Neural cell (in vitro differentiated cells): Measurements from ENCODE around the gene CKM. TPM values are rescaled to one million over a fixed set of nuclear protein-coding genes. Genes with fewer than 3 reads are reported as not detected.

ENCODE experiments used
- H2AFZ ChIP-seq: fragments of 200-600, 300-800 bp; sonication (generic), shearing (Covaris generic); 2 replicates; pipeline ENCODE4 v1.6.0; 2014; ENCODE audit warnings: low read depth, mild to moderate bottlenecking, antibody characterized with exemption, low read length, moderate library complexity
- H3F3A ChIP-seq: fragments of 200-600 bp; shearing (Covaris generic); 2 replicates; pipeline ENCODE4 v1.6.1; 2016; ENCODE audit warnings: mild to moderate bottlenecking, moderate library complexity, mixed read lengths, antibody characterized with exemption, low read length; ENCODE audit not compliant: insufficient read depth, poor library complexity, severe bottlenecking
- H3K27ac ChIP-seq: fragments of 200-600, 300-800 bp; sonication (generic), shearing (Covaris generic); 2 replicates; pipeline ENCODE4 v1.5.1; 2014; ENCODE audit warnings: mild to moderate bottlenecking, low read length, moderate library complexity
- H3K27me3 ChIP-seq: fragments of 300-800, 200-600 bp; sonication (generic), shearing (Covaris generic); 2 replicates; pipeline ENCODE4 v1.6.0; 2014; ENCODE audit warnings: mild to moderate bottlenecking, low read depth, low read length, moderate library complexity; ENCODE audit not compliant: insufficient read depth
- H3K36me3 ChIP-seq: fragments of 300-800, 200-600 bp; sonication (generic), shearing (Covaris generic); 2 replicates; pipeline ENCODE4 v1.5.1; 2014; ENCODE audit warnings: mild to moderate bottlenecking, antibody characterized with exemption, low read length, moderate library complexity; ENCODE audit not compliant: insufficient read depth
- H3K4me2 ChIP-seq: fragments of 300-800, 200-600 bp; sonication (generic), shearing (Covaris generic); 2 replicates; pipeline ENCODE4 v1.6.0; 2014; ENCODE audit warnings: mild to moderate bottlenecking, low read length
- H3K4me3 ChIP-seq: fragments of 300-800, 200-600 bp; sonication (generic), shearing (Covaris generic); 2 replicates; pipeline ENCODE4 v1.5.1; 2014; ENCODE audit warnings: mild to moderate bottlenecking, low read length, moderate library complexity
- H3K79me2 ChIP-seq: fragments of 200-600 bp; shearing (Covaris generic); replicated peaks from 2 replicates; pipeline ENCODE4 v1.6.0; 2014; ENCODE audit warnings: mild to moderate bottlenecking, low read length, moderate library complexity; ENCODE audit not compliant: insufficient read depth
- H3K9ac ChIP-seq: fragments of 300-800, 200-600 bp; sonication (generic), shearing (Covaris generic); 2 replicates; pipeline ENCODE4 v1.6.1; 2016; ENCODE audit warnings: mild to moderate bottlenecking, low read length, mixed read lengths
- H3K9me2 ChIP-seq: fragments of 200-600 bp; shearing (Covaris generic); 2 replicates; pipeline ENCODE4 v1.6.1; 2016; ENCODE audit warnings: mild to moderate bottlenecking, low read length, mixed read lengths; ENCODE audit not compliant: insufficient read depth
- H3K9me3 ChIP-seq: fragments of 200-600, 300-800 bp; sonication (generic), shearing (Covaris generic); 2 replicates; pipeline ENCODE4 v1.6.1; 2016; ENCODE audit warnings: mild to moderate bottlenecking, mixed run types, low read length, moderate library complexity, mixed read lengths
- H4K20me1 ChIP-seq: fragments of 200-600 bp; shearing (Covaris generic); 2 replicates; pipeline ENCODE4 v1.6.1; 2016; ENCODE audit warnings: mild to moderate bottlenecking, mixed run types; ENCODE audit not compliant: insufficient read depth
- EP300 ChIP-seq: fragments of 450-650 bp; conservative IDR thresholded peaks from 2 replicates; pipeline ENCODE4 v1.6.1; 2014; ENCODE audit warnings: antibody characterized with exemption, mild to moderate bottlenecking, moderate library complexity; ENCODE audit not compliant: poor library complexity, severe bottlenecking
- EZH2 ChIP-seq: fragments of 200-600, 300-800 bp; shearing (Covaris generic), sonication (generic); IDR thresholded peaks from 2 replicates; pipeline ENCODE4 v1.6.1; 2014; ENCODE audit warnings: antibody characterized with exemption, low read length, borderline replicate concordance, mild to moderate bottlenecking; ENCODE audit not compliant: insufficient read depth, poor library complexity, severe bottlenecking
- MXI1 ChIP-seq: fragments of 450-650 bp; conservative IDR thresholded peaks from 2 replicates; pipeline ENCODE4 v1.6.1; 2014; ENCODE audit warnings: antibody characterized with exemption, mild to moderate bottlenecking; ENCODE audit not compliant: poor library complexity, severe bottlenecking
- POLR2AphosphoS5 ChIP-seq: IDR thresholded peaks from 2 replicates; pipeline ENCODE4 v1.6.1; 2012
- RAD21 ChIP-seq: fragments of 450-650 bp; conservative IDR thresholded peaks from 2 replicates; pipeline ENCODE4 v1.6.1; 2014; ENCODE audit warnings: antibody characterized with exemption, mild to moderate bottlenecking, moderate library complexity
- SMC3 ChIP-seq: fragments of 450-650 bp; conservative IDR thresholded peaks from 2 replicates; pipeline ENCODE4 v1.6.1; 2014; ENCODE audit warnings: antibody characterized with exemption, mild to moderate bottlenecking, moderate library complexity; ENCODE audit not compliant: poor library complexity
- TAF1 ChIP-seq: IDR thresholded peaks from 2 replicates; pipeline ENCODE4 v1.6.1; 2012; ENCODE audit warnings: low read depth
- polyA plus RNA-seq: library from polyadenylated mRNA; depleted of rRNA; stranded (reverse); fragments of >200 nt; gene quantifications from 2 replicates; pipeline ENCODE4 v1.2.3, GENCODE V29; 2014
- TF ChIP-seq, protein P1 (sequence below): fragments of 450-650 bp; IDR thresholded peaks from 2 replicates; pipeline ENCODE4 v1.5.1; 2014; ENCODE audit warnings: antibody characterized with exemption, mild to moderate bottlenecking, moderate library complexity; ENCODE audit not compliant: poor library complexity, severe bottlenecking
- TF ChIP-seq, protein P2 (sequence below): IDR thresholded peaks from 2 replicates; pipeline ENCODE4 v1.6.1; 2012; ENCODE audit warnings: borderline replicate concordance

The CKM gene
- polyA plus RNA-seq, 1 donor from 2014 or later = 0.14 TPM

DNA sequence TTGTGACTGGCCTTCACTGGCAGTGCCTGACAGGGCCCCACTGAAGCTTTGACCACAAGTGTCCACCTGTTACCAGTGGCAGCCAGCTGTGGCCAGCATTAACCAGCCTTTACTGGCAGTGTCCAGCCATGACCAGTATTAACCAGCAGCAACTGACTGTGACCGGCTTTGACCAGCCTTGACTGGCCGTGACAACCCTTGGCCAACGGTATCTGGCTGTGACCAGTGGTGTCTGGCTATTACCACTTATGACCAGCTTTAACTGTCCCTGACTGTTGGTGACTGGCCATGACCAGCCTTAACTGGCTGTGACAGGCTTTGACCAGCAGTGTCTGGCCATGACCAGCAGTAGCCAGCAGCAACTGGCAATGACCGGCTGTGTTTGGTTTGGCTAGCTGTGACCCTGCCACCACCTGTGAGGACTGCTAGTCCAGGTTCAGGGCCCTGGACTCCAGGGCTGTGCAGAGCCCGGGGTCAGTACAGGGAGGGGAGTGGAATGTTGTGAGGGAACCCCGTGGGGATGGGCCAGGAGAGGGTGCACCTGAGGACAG is 32.2 kb downstream of the CKM start:
- H3K9me3 ChIP-seq = no peaks in the 10 kb centered on the region
- H2AFZ ChIP-seq = no peak overlapping the region
- H3K27me3 ChIP-seq = no peaks in the 10 kb centered on the region
- no peak overlapping the region for H3K4me3 ChIP-seq
- H3K36me3 ChIP-seq = peaks cover 13% of the 10 kb centered on the region
- H4K20me1 ChIP-seq = no peaks in the 10 kb centered on the region
- no peak overlapping the region for H3K9ac ChIP-seq
- no peaks in the 10 kb centered on the region for H3K9me2 ChIP-seq
- no peaks in the 10 kb centered on the region for H3F3A ChIP-seq
- H3K79me2 ChIP-seq = no peaks in the 10 kb centered on the region
- H3K4me2 ChIP-seq = no peak overlapping the region
- no peak overlapping the region for H3K27ac ChIP-seq
- TF ChIP-seq, protein P1, sequence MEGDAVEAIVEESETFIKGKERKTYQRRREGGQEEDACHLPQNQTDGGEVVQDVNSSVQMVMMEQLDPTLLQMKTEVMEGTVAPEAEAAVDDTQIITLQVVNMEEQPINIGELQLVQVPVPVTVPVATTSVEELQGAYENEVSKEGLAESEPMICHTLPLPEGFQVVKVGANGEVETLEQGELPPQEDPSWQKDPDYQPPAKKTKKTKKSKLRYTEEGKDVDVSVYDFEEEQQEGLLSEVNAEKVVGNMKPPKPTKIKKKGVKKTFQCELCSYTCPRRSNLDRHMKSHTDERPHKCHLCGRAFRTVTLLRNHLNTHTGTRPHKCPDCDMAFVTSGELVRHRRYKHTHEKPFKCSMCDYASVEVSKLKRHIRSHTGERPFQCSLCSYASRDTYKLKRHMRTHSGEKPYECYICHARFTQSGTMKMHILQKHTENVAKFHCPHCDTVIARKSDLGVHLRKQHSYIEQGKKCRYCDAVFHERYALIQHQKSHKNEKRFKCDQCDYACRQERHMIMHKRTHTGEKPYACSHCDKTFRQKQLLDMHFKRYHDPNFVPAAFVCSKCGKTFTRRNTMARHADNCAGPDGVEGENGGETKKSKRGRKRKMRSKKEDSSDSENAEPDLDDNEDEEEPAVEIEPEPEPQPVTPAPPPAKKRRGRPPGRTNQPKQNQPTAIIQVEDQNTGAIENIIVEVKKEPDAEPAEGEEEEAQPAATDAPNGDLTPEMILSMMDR = no peak
- no peak for TF ChIP-seq EZH2

DNA sequence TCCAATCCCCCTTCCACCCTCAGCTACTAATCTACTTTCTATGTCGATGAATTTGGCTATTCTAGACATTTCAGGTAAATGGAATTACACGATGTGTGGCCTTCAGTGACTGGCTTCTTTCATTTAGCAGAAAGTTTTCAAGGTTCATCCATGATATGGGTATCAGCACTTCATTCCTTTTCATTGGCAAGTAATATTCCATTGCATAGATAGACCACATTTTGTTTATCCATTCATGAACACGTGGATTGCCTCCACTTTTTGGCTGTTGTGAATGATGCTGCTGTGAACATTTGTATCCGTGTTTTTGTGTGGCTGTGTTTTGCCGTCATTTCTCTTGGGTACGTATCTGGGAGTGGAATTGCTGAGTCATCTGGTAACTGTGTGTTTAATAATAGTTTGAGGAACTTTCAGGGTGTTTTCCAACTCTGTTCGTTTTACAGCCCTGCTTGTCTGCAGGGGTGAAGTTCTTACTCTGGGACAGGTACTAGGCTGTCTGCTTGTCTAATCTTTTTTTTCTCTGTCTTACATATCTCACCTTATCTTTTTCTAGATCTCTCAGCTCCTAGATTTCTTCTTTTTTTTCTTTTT is 39.1 kb downstream of the CKM start:
- Histone ChIP-seq H3K4me3 (no peak overlapping the region), H3K27ac (no peak overlapping the region), H2AFZ (no peak overlapping the region), H3K4me2 (no peak overlapping the region), H3F3A (no peaks in the 10 kb centered on the region), H4K20me1 (no peaks in the 10 kb centered on the region), H3K9ac (no peak overlapping the region), H3K9me2 (no peaks in the 10 kb centered on the region), H3K9me3 (no peaks in the 10 kb centered on the region), H3K79me2 (no peaks in the 10 kb centered on the region), H3K36me3 (peaks cover 6% of the 10 kb centered on the region), H3K27me3 (no peaks in the 10 kb centered on the region)
- TF ChIP-seq EZH2 = no peak
- no peak for TF ChIP-seq MXI1
- TF ChIP-seq EP300 = no peak
- TF ChIP-seq SMC3 = no peak
- TF ChIP-seq RAD21 = no peak
- no peak for TF ChIP-seq POLR2AphosphoS5
- TF ChIP-seq, protein P1 = no peak
- TF ChIP-seq, protein P2, sequence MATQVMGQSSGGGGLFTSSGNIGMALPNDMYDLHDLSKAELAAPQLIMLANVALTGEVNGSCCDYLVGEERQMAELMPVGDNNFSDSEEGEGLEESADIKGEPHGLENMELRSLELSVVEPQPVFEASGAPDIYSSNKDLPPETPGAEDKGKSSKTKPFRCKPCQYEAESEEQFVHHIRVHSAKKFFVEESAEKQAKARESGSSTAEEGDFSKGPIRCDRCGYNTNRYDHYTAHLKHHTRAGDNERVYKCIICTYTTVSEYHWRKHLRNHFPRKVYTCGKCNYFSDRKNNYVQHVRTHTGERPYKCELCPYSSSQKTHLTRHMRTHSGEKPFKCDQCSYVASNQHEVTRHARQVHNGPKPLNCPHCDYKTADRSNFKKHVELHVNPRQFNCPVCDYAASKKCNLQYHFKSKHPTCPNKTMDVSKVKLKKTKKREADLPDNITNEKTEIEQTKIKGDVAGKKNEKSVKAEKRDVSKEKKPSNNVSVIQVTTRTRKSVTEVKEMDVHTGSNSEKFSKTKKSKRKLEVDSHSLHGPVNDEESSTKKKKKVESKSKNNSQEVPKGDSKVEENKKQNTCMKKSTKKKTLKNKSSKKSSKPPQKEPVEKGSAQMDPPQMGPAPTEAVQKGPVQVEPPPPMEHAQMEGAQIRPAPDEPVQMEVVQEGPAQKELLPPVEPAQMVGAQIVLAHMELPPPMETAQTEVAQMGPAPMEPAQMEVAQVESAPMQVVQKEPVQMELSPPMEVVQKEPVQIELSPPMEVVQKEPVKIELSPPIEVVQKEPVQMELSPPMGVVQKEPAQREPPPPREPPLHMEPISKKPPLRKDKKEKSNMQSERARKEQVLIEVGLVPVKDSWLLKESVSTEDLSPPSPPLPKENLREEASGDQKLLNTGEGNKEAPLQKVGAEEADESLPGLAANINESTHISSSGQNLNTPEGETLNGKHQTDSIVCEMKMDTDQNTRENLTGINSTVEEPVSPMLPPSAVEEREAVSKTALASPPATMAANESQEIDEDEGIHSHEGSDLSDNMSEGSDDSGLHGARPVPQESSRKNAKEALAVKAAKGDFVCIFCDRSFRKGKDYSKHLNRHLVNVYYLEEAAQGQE = no peak
- TF ChIP-seq TAF1 = no peak
